ENCODE data around the gene SNCB.

Gene SNCB

GRCh38 chr5:176653401-176654385 lies 23.4 kb upstream of the SNCB start:
- no peak for DNase-seq
- Histone ChIP-seq H3K27ac (ENCODE audit: low read depth, low read length) (no peak overlapping the region), H3K79me2 (ENCODE audit: control insufficient read depth, insufficient read depth, low read length) (peaks cover 3% of the 10 kb centered on the region), H3K18ac (ENCODE audit: low read length) (no peak overlapping the region), H3K4me2 (ENCODE audit: low read length) (no peak overlapping the region), H3K79me1 (ENCODE audit: low read length) (peaks cover 5% of the 10 kb centered on the region), H3K56ac (ENCODE audit: low read length) (no peak overlapping the region), H2AK5ac (ENCODE audit: low read length) (no peak overlapping the region), H3K4ac (ENCODE audit: low read depth, low read length) (no peak overlapping the region), H2BK15ac (replicated peaks; ENCODE audit: low read depth) (no peak overlapping the region), H2BK120ac (ENCODE audit: low read depth, low read length) (no peak overlapping the region), H3K4me3 (ENCODE audit: low read length) (no peak overlapping the region), H3K9ac (ENCODE audit: low read length) (no peak overlapping the region), H3K36me3 (ENCODE audit: control insufficient read depth, insufficient read depth, low read length) (no peaks in the 10 kb centered on the region), H4K8ac (ENCODE audit: low read depth, low read length) (no peak overlapping the region), H3K27me3 (ENCODE audit: insufficient read depth, low read length, poor library complexity) (no peaks in the 10 kb centered on the region), H2BK5ac (ENCODE audit: low read length) (no peak overlapping the region), H3K4me1 (ENCODE audit: control insufficient read depth, low read depth, low read length) (no peaks in the 10 kb centered on the region), H4K5ac (ENCODE audit: low read length) (no peak overlapping the region), H3K23ac (ENCODE audit: low read length) (no peak overlapping the region)
- WGBS (ENCODE audit: extremely low coverage, insufficient coverage, low lambda C conversion rate), result no CpG with 5 or more reads among the region's 18 CpGs

DNA sequence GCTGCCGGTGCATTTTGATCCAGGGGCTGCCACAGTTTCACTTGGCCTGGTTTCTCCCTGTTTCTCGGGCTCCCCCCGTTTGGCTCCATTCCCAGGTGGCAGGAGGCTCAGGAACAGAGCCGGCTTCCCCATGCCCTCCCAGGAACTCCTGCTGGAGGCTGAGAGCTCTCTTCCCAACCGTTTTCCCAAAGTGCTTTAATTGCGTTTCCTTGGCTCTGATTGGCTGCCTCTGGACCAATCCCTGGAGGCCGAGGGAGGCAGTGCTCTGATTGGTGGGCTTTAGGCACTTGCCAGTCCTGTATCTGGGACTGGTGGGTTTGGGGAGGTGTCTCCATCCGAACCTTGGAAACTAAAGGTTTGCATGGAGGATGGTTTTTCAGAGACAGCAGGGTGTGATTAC lies 21.8 kb upstream of the SNCB start:
- H3K79me1 ChIP-seq (ENCODE audit: low read length), result peaks cover 11% of the 10 kb centered on the region
- DNase-seq, result peak; percentile 68
- no peak overlapping the region for H4K5ac ChIP-seq (ENCODE audit: low read length)
- no peak overlapping the region for H3K27ac ChIP-seq (ENCODE audit: low read depth, low read length)
- H3K36me3 ChIP-seq (ENCODE audit: control insufficient read depth, insufficient read depth, low read length), result no peaks in the 10 kb centered on the region
- H3K18ac ChIP-seq (ENCODE audit: low read length), result no peak overlapping the region
- no peaks in the 10 kb centered on the region for H3K27me3 ChIP-seq (ENCODE audit: insufficient read depth, low read length, poor library complexity)
- H2AK5ac ChIP-seq (ENCODE audit: low read length), result no peak overlapping the region
- H3K4me2 ChIP-seq (ENCODE audit: low read length), result no peak overlapping the region
- H3K9ac ChIP-seq (ENCODE audit: low read length), result no peak overlapping the region
- WGBS (ENCODE audit: extremely low coverage, insufficient coverage, low lambda C conversion rate), result no CpG with 5 or more reads among the region's 8 CpGs
- no peak overlapping the region for H4K8ac ChIP-seq (ENCODE audit: low read depth, low read length)
- no peak overlapping the region for H3K4me3 ChIP-seq (ENCODE audit: low read length)
- no peak overlapping the region for H3K23ac ChIP-seq (ENCODE audit: low read length)
- H3K79me2 ChIP-seq (ENCODE audit: control insufficient read depth, insufficient read depth, low read length), result peaks cover 3% of the 10 kb centered on the region
- no peak overlapping the region for H3K4ac ChIP-seq (ENCODE audit: low read depth, low read length)
- H2BK15ac ChIP-seq (replicated peaks; ENCODE audit: low read depth), result no peak overlapping the region
- no peak overlapping the region for H2BK5ac ChIP-seq (ENCODE audit: low read length)
- H3K56ac ChIP-seq (ENCODE audit: low read length), result no peak overlapping the region
- H2BK120ac ChIP-seq (ENCODE audit: low read depth, low read length), result no peak overlapping the region
- no peaks in the 10 kb centered on the region for H3K4me1 ChIP-seq (ENCODE audit: control insufficient read depth, low read depth, low read length)

GRCh38 chr5:176651472-176651980 lies 21.2 kb upstream of the SNCB start:
- H2BK15ac ChIP-seq (replicated peaks; ENCODE audit: low read depth), result no peak overlapping the region
- no peak overlapping the region for H3K4ac ChIP-seq (ENCODE audit: low read depth, low read length)
- no peaks in the 10 kb centered on the region for H3K36me3 ChIP-seq (ENCODE audit: control insufficient read depth, insufficient read depth, low read length)
- no peak overlapping the region for H3K9ac ChIP-seq (ENCODE audit: low read length)
- DNase-seq, result no peak
- no peak overlapping the region for H4K5ac ChIP-seq (ENCODE audit: low read length)
- H4K8ac ChIP-seq (ENCODE audit: low read depth, low read length), result no peak overlapping the region
- no peak overlapping the region for H3K27ac ChIP-seq (ENCODE audit: low read depth, low read length)
- H3K27me3 ChIP-seq (ENCODE audit: insufficient read depth, low read length, poor library complexity), result no peaks in the 10 kb centered on the region
- H3K23ac ChIP-seq (ENCODE audit: low read length), result no peak overlapping the region
- no peak overlapping the region for H2BK5ac ChIP-seq (ENCODE audit: low read length)
- peaks cover 11% of the 10 kb centered on the region for H3K79me1 ChIP-seq (ENCODE audit: low read length)
- peaks cover 3% of the 10 kb centered on the region for H3K79me2 ChIP-seq (ENCODE audit: control insufficient read depth, insufficient read depth, low read length)
- H3K4me2 ChIP-seq (ENCODE audit: low read length), result no peak overlapping the region
- H3K4me3 ChIP-seq (ENCODE audit: low read length), result no peak overlapping the region
- no peak overlapping the region for H3K56ac ChIP-seq (ENCODE audit: low read length)
- H2BK120ac ChIP-seq (ENCODE audit: low read depth, low read length), result no peak overlapping the region
- no CpG with 5 or more reads among the region's 17 CpGs for WGBS (ENCODE audit: extremely low coverage, insufficient coverage, low lambda C conversion rate)
- no peak overlapping the region for H2AK5ac ChIP-seq (ENCODE audit: low read length)
- H3K18ac ChIP-seq (ENCODE audit: low read length), result no peak overlapping the region
- H3K4me1 ChIP-seq (ENCODE audit: control insufficient read depth, low read depth, low read length), result peaks cover 2% of the 10 kb centered on the region

DNA sequence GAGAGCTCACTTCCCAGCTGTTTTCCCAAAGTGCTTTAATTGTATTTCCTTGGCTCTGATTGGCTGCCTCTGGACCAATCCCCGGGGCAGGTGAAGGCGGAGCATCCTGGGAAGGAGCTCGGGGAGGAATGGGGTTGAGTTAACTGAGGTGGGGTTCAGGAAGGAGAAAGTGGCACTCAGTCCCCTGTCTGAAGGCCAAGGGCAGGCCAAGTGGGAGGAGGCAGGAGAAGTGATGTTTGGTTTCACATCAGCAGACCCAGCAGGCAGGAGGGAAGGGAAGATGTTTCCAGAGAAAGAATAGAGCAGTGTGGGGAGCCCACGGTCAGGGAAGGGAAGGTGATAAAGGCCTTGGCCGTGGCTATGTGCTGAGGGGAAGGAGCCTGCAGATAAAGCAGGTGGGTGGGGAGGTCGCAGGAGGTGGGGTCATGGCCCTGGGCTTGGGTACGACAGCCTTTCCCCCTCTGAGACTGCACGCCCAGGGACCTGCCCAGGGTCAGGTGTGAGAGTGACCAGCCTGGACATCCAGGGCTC lies 20.1 kb upstream of the SNCB start:
- H2BK5ac ChIP-seq (ENCODE audit: low read length), result no peak overlapping the region
- no peak overlapping the region for H3K27ac ChIP-seq (ENCODE audit: low read depth, low read length)
- no peak overlapping the region for H3K9ac ChIP-seq (ENCODE audit: low read length)
- H3K79me1 ChIP-seq (ENCODE audit: low read length), result peaks cover 11% of the 10 kb centered on the region
- no peaks in the 10 kb centered on the region for H3K36me3 ChIP-seq (ENCODE audit: control insufficient read depth, insufficient read depth, low read length)
- H3K23ac ChIP-seq (ENCODE audit: low read length), result no peak overlapping the region
- H3K79me2 ChIP-seq (ENCODE audit: control insufficient read depth, insufficient read depth, low read length), result peaks cover 3% of the 10 kb centered on the region
- no peak overlapping the region for H2BK15ac ChIP-seq (replicated peaks; ENCODE audit: low read depth)
- H3K56ac ChIP-seq (ENCODE audit: low read length), result no peak overlapping the region
- no peak overlapping the region for H4K5ac ChIP-seq (ENCODE audit: low read length)
- H3K4me2 ChIP-seq (ENCODE audit: low read length), result no peak overlapping the region
- no peak overlapping the region for H3K4me3 ChIP-seq (ENCODE audit: low read length)
- H3K27me3 ChIP-seq (ENCODE audit: insufficient read depth, low read length, poor library complexity), result no peaks in the 10 kb centered on the region
- peak; percentile 51 for DNase-seq
- no peak overlapping the region for H2AK5ac ChIP-seq (ENCODE audit: low read length)
- H2BK120ac ChIP-seq (ENCODE audit: low read depth, low read length), result no peak overlapping the region
- no peak overlapping the region for H3K4ac ChIP-seq (ENCODE audit: low read depth, low read length)
- H3K4me1 ChIP-seq (ENCODE audit: control insufficient read depth, low read depth, low read length), result peaks cover 2% of the 10 kb centered on the region
- H4K8ac ChIP-seq (ENCODE audit: low read depth, low read length), result no peak overlapping the region
- no CpG with 5 or more reads among the region's 8 CpGs for WGBS (ENCODE audit: extremely low coverage, insufficient coverage, low lambda C conversion rate)
- no peak overlapping the region for H3K18ac ChIP-seq (ENCODE audit: low read length)

DNA sequence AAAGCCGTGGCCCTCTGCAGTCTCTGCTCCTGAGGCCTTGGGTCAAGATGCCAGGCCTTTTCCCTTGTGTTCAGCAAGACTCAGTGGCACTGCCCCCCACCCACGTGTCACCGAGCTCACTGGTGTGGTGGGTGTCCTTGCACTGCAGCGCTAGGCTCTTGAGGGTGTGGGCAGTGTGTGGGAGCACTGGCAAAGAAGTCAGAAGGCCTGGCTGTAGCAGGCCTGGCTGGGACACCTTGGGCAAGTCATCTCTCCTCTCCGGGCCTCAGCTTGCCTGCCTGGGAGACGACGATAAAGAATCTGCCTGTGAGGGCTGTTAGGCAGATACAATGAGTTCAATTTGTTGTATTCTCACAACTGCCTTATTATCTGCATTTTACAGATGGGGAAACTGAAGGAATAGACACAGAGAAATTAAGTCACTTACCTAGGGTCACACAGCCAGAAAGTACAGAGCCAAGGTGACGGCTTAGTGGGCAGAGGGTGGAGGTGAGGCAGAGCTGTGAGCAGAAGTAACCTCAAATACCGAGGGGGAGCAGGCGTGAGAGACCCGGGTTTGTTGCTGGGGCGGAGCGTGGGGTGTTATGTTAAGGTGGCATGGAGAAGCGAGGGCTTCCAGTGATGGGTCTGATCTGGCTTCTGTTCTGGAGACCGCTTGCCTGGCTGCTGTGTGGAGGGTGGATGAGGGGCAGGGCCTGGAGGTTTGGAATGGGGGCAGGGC lies 18.3 kb upstream of the SNCB start:
- H2AK5ac ChIP-seq (ENCODE audit: low read length), result no peak overlapping the region
- H2BK120ac ChIP-seq (ENCODE audit: low read depth, low read length), result no peak overlapping the region
- no peak overlapping the region for H4K5ac ChIP-seq (ENCODE audit: low read length)
- no peak overlapping the region for H3K23ac ChIP-seq (ENCODE audit: low read length)
- H3K4ac ChIP-seq (ENCODE audit: low read depth, low read length), result no peak overlapping the region
- H3K56ac ChIP-seq (ENCODE audit: low read length), result peak overlapping the region; percentile 87
- H3K9ac ChIP-seq (ENCODE audit: low read length), result peak overlapping the region; percentile 86
- H3K4me3 ChIP-seq (ENCODE audit: low read length), result no peak overlapping the region
- no peak for DNase-seq
- no peaks in the 10 kb centered on the region for H3K36me3 ChIP-seq (ENCODE audit: control insufficient read depth, insufficient read depth, low read length)
- no peaks in the 10 kb centered on the region for H3K27me3 ChIP-seq (ENCODE audit: insufficient read depth, low read length, poor library complexity)
- peaks cover 3% of the 10 kb centered on the region for H3K79me2 ChIP-seq (ENCODE audit: control insufficient read depth, insufficient read depth, low read length)
- H4K8ac ChIP-seq (ENCODE audit: low read depth, low read length), result no peak overlapping the region
- H2BK5ac ChIP-seq (ENCODE audit: low read length), result no peak overlapping the region
- H3K4me2 ChIP-seq (ENCODE audit: low read length), result peak overlapping the region; percentile 87
- peaks cover 11% of the 10 kb centered on the region for H3K79me1 ChIP-seq (ENCODE audit: low read length)
- H3K18ac ChIP-seq (ENCODE audit: low read length), result no peak overlapping the region
- H2BK15ac ChIP-seq (replicated peaks; ENCODE audit: low read depth), result no peak overlapping the region
- no peak overlapping the region for H3K27ac ChIP-seq (ENCODE audit: low read depth, low read length)
- H3K4me1 ChIP-seq (ENCODE audit: control insufficient read depth, low read depth, low read length), result peaks cover 2% of the 10 kb centered on the region
- WGBS (ENCODE audit: extremely low coverage, insufficient coverage, low lambda C conversion rate), result no CpG with 5 or more reads among the region's 15 CpGs

Measured in mesendoderm (in vitro differentiated cells).